ENCODE measurements around the gene FCHSD2. TPM values are rescaled to one million over a fixed set of nuclear protein-coding genes. Genes with fewer than 3 reads are reported as not detected.

FCHSD2 gene
- total and polyA plus RNA-seq, 2 experiments from 2014 or later = 9.1 to 19.8 TPM

DNA sequence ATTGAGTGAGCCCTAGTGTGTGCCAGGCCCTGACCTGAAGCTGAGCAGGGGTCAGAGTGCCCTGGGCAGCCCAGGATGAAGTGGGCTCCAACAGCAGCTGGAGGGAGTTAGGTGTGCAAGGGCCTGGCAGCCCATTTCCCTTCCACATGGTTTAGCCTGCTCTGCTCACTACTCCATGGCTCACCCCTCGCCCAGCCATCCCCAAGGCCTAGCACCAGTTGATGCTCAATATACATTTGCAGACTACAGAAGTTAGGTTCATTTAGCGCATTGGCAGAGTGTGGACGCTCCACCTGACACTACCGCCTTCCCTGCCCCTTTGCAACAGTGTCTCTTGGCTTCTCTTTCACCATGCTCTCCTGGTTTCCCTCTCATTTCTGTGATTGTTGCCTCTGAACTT is 324.2 kb downstream of the FCHSD2 start:
- H3K36me3 ChIP-seq (ENCODE audit: low read depth) = no peaks in the 10 kb centered on the region; the same call in 1 of the 2 replicates
- no peak for DNase-seq
- TF ChIP-seq EZH2phosphoT487 (IDR thresholded peaks at IDR 0.05; ENCODE audit: insufficient read depth, low read depth) = no peak
- TF ChIP-seq EZH2 (IDR thresholded peaks at IDR 0.05; ENCODE audit: insufficient read depth, poor library complexity, severe bottlenecking) = no peak
- no peak overlapping the region for H3K9ac ChIP-seq
- H3K27ac ChIP-seq = no peak overlapping the region
- H3K9me2 ChIP-seq (ENCODE audit: insufficient read depth) = no peaks in the 10 kb centered on the region
- H4K20me1 ChIP-seq (ENCODE audit: insufficient read depth) = no peaks in the 10 kb centered on the region
- 94 to 100% methylated on average over 4 of the region's 4 CpGs for WGBS, 2 experiments (ENCODE audit: low coverage in 1 of 2, low lambda C conversion rate in 2 of 2, missing lambda C conversion rate in 2 of 2)
- peaks cover 18% of the 10 kb centered on the region for H3K4me1 ChIP-seq (ENCODE audit: insufficient read depth)
- no peak overlapping the region for H3K4me2 ChIP-seq (ENCODE audit: unreplicated experiment)
- H3K27me3 ChIP-seq (replicated peaks; ENCODE audit: insufficient read depth) = no peaks in the 10 kb centered on the region
- H3F3A ChIP-seq (ENCODE audit: insufficient read depth) = peaks cover 4% of the 10 kb centered on the region; the same call in 1 of the 2 replicates
- H3K4me3 ChIP-seq = no peak overlapping the region
- in situ Hi-C loops (cut with MboI) = no loop called here
- H3K9me3 ChIP-seq (ENCODE audit: low read depth) = no peaks in the 10 kb centered on the region
- peaks cover 11% of the 10 kb centered on the region; the same call in 1 of the 2 replicates for H3K79me2 ChIP-seq (ENCODE audit: insufficient read depth)
- no peak overlapping the region for H2AFZ ChIP-seq

DNA sequence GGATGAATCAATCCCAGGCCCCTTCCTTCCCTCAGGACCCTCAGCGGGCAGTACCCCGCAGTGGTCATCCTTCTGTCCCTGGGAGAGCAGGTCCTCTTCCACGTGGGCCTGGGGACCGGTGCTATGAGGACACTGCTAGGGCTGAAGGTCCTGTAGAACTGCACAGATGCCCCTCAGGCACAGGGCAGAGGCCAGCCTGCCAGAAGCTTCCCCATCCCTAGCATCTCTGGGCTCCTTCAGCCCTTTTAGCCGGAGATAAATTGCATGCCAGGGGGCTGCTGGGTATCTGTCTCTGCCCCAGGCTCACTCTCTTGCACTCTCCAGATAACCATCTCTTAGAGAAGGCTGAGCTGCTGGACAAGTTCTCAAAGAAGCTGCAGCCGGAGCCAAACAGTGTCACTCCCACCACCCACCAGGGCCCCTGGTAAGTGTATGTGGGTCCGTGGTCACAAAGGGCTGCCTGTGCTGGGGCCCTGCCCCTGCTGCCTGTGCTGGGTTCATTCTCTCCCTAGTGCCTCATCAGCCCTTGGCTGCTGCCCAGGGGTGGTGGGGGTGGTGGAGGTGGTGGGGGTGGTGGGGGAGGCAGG is 325.6 kb downstream of the FCHSD2 start:
- peaks cover 9% of the 10 kb centered on the region; the same call in 1 of the 2 replicates for H3F3A ChIP-seq (ENCODE audit: insufficient read depth)
- no peak overlapping the region for H3K27ac ChIP-seq
- in situ Hi-C loops (cut with MboI) = no loop called here
- no peak overlapping the region for H3K9ac ChIP-seq
- no peak for TF ChIP-seq EZH2 (IDR thresholded peaks at IDR 0.05; ENCODE audit: insufficient read depth, poor library complexity, severe bottlenecking)
- TF ChIP-seq EZH2phosphoT487 (IDR thresholded peaks at IDR 0.05; ENCODE audit: insufficient read depth, low read depth) = no peak
- no peaks in the 10 kb centered on the region for H3K9me3 ChIP-seq (ENCODE audit: low read depth)
- H3K4me3 ChIP-seq = no peak overlapping the region
- peaks cover 30% of the 10 kb centered on the region for H3K4me1 ChIP-seq (ENCODE audit: insufficient read depth)
- no peak overlapping the region for H2AFZ ChIP-seq
- no peaks in the 10 kb centered on the region for H3K9me2 ChIP-seq (ENCODE audit: insufficient read depth)
- no peaks in the 10 kb centered on the region for H3K27me3 ChIP-seq (replicated peaks; ENCODE audit: insufficient read depth)
- H3K36me3 ChIP-seq (ENCODE audit: low read depth) = no peaks in the 10 kb centered on the region; the same call in 1 of the 2 replicates
- peak overlapping the region; percentile 92 for H3K4me2 ChIP-seq (ENCODE audit: unreplicated experiment)
- no peaks in the 10 kb centered on the region for H4K20me1 ChIP-seq (ENCODE audit: insufficient read depth)
- no peak for DNase-seq
- WGBS, 2 experiments (ENCODE audit: low coverage in 1 of 2, low lambda C conversion rate in 2 of 2, missing lambda C conversion rate in 2 of 2) = 81 to 90% methylated on average over 7 of the region's 7 CpGs
- peaks cover 24% of the 10 kb centered on the region for H3K79me2 ChIP-seq (ENCODE audit: insufficient read depth)

DNA sequence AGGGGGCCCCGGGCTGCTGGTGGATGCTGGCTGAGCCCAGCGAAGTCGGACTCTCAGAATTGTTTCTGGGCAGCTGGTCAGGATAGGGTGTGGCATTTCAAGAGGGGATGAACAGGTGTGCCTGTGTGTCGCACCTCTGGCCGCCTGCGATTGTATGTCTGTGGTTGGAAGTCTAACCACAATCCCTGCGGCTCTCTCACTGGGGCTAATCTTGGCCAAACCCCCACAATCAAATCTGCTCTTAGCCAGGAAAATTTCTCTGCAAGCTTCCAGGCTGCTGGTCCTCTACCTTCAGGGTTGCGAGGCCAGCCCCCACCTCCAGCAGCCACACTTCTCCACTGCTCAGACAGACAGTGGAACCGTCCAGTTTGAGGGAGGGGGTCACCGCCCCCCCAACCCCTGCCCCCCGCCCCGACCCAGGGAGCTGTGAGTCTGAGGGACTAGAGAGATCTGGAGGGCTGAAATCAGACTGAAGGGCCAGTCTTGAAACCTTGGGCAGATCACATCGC is 327.0 kb downstream of the FCHSD2 start:
- peak overlapping the region; percentile 96 for H3K27ac ChIP-seq
- H3K9me3 ChIP-seq (ENCODE audit: low read depth) = no peaks in the 10 kb centered on the region
- peaks cover 30% of the 10 kb centered on the region for H3K4me1 ChIP-seq (ENCODE audit: insufficient read depth)
- H3K4me2 ChIP-seq (ENCODE audit: unreplicated experiment) = peak overlapping the region; percentile 92
- in situ Hi-C loops (cut with MboI) = no loop called here
- 11 to 13% methylated on average over 13 of the region's 13 CpGs for WGBS, 2 experiments (ENCODE audit: low coverage in 1 of 2, low lambda C conversion rate in 2 of 2, missing lambda C conversion rate in 2 of 2)
- TF ChIP-seq EZH2phosphoT487 (IDR thresholded peaks at IDR 0.05; ENCODE audit: insufficient read depth, low read depth) (no peak), EZH2 (IDR thresholded peaks at IDR 0.05; ENCODE audit: insufficient read depth, poor library complexity, severe bottlenecking) (no peak)
- H4K20me1 ChIP-seq (ENCODE audit: insufficient read depth) = no peaks in the 10 kb centered on the region
- H3K36me3 ChIP-seq (ENCODE audit: low read depth) = no peaks in the 10 kb centered on the region
- peak overlapping the region; percentile 92 for H3K9ac ChIP-seq
- peaks cover 9% of the 10 kb centered on the region; the same call in 1 of the 2 replicates for H3F3A ChIP-seq (ENCODE audit: insufficient read depth)
- H3K9me2 ChIP-seq (ENCODE audit: insufficient read depth) = no peaks in the 10 kb centered on the region
- peak overlapping the region; percentile 78 for H2AFZ ChIP-seq
- H3K79me2 ChIP-seq (ENCODE audit: insufficient read depth) = peaks cover 37% of the 10 kb centered on the region
- H3K4me3 ChIP-seq = peak overlapping the region; percentile 86
- DNase-seq = no peak
- no peaks in the 10 kb centered on the region for H3K27me3 ChIP-seq (replicated peaks; ENCODE audit: insufficient read depth)

DNA sequence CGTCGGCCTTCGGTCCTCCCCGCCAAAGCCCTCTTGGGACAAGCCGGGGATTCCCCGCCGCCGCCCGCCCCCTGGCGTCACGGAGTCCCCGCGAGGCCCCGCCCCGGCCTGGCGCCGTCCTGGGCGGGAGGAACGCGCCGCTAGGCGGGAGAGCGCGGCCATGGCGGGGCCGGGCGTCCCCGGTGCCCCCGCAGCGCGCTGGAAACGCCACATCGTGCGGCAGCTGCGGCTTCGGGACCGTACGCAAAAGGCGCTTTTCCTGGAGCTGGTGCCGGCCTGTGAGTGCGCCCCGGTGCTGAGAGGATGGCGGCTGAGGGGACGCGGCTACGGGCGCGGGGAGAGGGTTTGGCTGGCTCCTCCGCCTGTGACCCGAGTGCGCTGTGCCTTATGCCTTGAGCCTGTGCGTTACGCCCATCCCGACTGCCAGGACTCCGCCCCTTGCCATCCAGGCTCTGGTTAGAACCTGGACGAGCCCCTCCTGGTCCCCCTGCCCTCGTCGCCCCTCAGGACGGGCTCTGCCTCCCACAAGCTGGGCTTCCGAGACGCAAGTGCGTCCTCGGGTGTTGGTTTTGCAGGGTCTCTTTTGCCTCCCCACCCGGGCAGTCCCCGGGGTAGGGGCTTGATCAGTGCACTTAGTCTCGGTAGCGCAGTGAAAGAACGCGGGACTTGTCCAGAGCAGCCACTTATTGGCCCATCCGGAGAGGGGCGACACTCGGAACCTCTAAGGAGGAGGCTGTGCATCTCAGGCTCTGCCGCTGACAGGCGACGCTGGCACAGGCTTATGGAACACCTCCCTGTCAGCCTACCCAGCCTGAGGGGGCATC is 327.6 kb downstream of the FCHSD2 start, which contains the start of gene ATG16L2:
Gene ATG16L2 (plus strand): TSS at position 126 of the 824 bp plus-strand sequence. CDS start 35 bp downstream, at position 161.
- H4K20me1 ChIP-seq (ENCODE audit: insufficient read depth) = no peaks in the 10 kb centered on the region
- peak within 1 kb of the TSS; percentile 92 for H3K4me2 ChIP-seq (ENCODE audit: unreplicated experiment)
- H3K27me3 ChIP-seq (replicated peaks; ENCODE audit: insufficient read depth) = no peaks in the 10 kb centered on the region
- no peaks in the 10 kb centered on the region for H3K9me2 ChIP-seq (ENCODE audit: insufficient read depth)
- peak within 1 kb of the TSS; percentile 86 for H3K4me3 ChIP-seq
- peaks cover 9% of the 10 kb centered on the region; the same call in 1 of the 2 replicates for H3F3A ChIP-seq (ENCODE audit: insufficient read depth)
- peaks cover 38% of the 10 kb centered on the region for H3K79me2 ChIP-seq (ENCODE audit: insufficient read depth)
- H3K4me1 ChIP-seq (ENCODE audit: insufficient read depth) = peaks cover 30% of the 10 kb centered on the region
- DNase-seq = peak; percentile 95
- H3K36me3 ChIP-seq (ENCODE audit: low read depth) = 0 out of 2 replicates have a peak, but pooled peaks cover under 1% of the 10 kb centered on the region
- H3K9ac ChIP-seq = peak within 1 kb of the TSS; percentile 92
- H2AFZ ChIP-seq = peak within 1 kb of the TSS; percentile 78
- TF ChIP-seq EZH2 (IDR thresholded peaks at IDR 0.05; ENCODE audit: insufficient read depth, poor library complexity, severe bottlenecking) (no peak), EZH2phosphoT487 (IDR thresholded peaks at IDR 0.05; ENCODE audit: insufficient read depth, low read depth) (no peak)
- in situ Hi-C loops (cut with MboI) = no loop called here
- no peaks in the 10 kb centered on the region for H3K9me3 ChIP-seq (ENCODE audit: low read depth)
- H3K27ac ChIP-seq = peak within 1 kb of the TSS; percentile 96
- 1 to 2% methylated on average over 36 to 74 of the region's 75 CpGs for WGBS, 2 experiments (ENCODE audit: low coverage in 1 of 2, low lambda C conversion rate in 2 of 2, missing lambda C conversion rate in 2 of 2)

Measured in GM23248 (cell line).